ENCODE data around the gene GGTLC3. TPM values are rescaled to one million over a fixed set of nuclear protein-coding genes. Genes with fewer than 3 reads are reported as not detected.
"Not testable (repeated sequence)": the region's sequence is repeated elsewhere in the genome, so short reads cannot be mapped to it uniquely, and the experiment has no call there.

GGTLC3 gene
- under 1 TPM in 1 of 3 donors, not detected in 2; 0.30 TPM for polyA plus RNA-seq (ENCODE audit: insufficient read length in 3 of 3)

- DNase-seq (ENCODE audit: low read depth in 3 of 3, low spot score in 2 of 3) = not testable (repeated sequence)
Measured at GRCh38 chr22:18518061-18518460, at the start of gene GGTLC3. GGTLC3 (minus strand) TSS chr22:18518161; CDS start chr22:18517897, 264 bp downstream.

DNA sequence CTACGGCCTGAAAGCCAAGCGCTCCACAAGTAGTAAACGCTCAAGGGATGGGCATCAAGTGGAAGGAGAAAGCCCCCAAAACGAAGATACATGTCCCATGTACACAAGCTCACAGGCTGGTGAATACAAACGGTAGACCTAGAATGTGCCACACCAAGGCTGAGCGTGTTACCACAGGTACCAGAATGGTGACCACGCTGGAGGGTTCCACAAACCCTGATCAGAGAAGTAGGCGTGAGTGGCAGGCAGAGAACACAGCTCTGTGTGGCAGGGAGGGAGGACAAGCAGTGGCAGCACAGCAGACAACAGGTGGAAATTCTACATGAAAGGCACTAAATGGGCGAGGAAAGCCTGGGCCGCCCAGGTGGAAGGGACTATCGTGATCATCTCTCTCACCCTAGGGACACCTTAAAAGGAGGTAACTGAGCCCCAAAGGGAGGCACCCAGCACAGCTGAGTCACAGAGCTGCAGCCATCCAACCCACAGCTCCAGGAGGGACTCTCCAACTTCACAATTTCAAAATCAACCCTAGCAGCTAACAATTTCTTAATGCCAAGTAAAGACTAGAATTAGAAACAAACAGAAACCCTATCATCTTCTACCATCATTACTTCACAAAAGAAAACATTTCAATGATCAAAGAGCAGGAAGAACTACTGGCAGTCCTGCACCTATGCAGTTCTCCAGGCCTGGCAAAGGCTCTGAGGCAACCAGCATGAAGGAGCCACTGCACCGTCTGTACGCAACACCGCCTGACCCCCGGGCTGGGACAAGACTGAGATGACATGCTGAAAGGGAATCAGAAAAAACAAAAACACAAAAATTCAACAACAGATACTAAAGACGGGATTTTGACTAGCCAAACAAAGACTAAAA is 42.4 kb upstream of the GGTLC3 start:
- not testable (repeated sequence) for DNase-seq (ENCODE audit: low read depth in 3 of 3, low spot score in 2 of 3)

DNA sequence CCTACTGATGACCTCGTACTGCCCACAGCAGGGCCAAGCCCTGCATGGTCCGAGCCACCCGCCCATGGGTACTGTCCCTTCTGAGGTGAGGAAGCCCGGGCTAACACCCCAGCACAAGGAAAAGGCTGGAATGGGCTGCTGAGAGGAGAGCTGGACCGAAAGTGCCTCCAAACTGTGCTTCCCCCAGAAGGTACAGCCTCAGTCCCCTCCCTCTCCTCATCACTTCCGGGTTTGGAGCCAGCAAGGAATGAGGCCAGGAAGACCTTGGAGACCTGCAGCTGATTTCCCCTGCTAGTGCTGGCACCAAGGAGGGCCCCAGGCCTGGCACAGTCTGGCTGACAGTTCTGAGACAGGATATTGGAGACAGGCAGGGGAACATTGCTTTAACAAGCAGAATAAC is 41.0 kb upstream of the GGTLC3 start:
- not testable (repeated sequence) for DNase-seq (ENCODE audit: low read depth in 3 of 3, low spot score in 2 of 3)

GRCh38 chr22:18558516-18558915 is 40.6 kb upstream of the GGTLC3 start:
- not testable (repeated sequence) for DNase-seq (ENCODE audit: low read depth in 3 of 3, low spot score in 2 of 3)

- not testable (repeated sequence) for DNase-seq (ENCODE audit: low read depth in 3 of 3, low spot score in 2 of 3)
Measured at GRCh38 chr22:18554280-18555256, 36.6 kb upstream of the GGTLC3 start.

- not testable (repeated sequence) for DNase-seq (ENCODE audit: low read depth in 3 of 3, low spot score in 2 of 3)
Measured at GRCh38 chr22:18552839-18553597, 35.1 kb upstream of the GGTLC3 start.

DNA sequence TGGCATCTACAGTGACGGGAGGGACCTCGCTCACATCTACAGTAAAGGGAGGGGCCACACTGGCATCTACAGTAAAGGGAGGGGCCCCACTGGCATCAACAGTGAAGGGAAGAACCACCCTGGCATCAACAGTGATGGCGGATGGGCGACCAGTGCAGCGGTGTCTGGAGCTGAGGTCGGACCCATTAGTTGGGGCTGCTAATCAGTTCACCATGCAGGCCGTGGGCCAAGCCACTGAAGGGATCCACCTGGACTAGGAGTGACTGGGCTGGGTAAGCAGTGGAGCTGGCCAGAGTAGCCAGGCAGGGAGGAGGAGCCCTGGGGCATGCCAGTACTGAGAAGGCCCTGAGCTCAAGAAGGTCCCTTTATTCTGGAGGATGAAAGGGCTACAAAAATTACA is 33.1 kb upstream of the GGTLC3 start:
- DNase-seq (ENCODE audit: low read depth in 3 of 3, low spot score in 2 of 3) = not testable (repeated sequence)

- DNase-seq (ENCODE audit: low read depth in 3 of 3, low spot score in 2 of 3) = not testable (repeated sequence)
Measured at GRCh38 chr22:18549458-18550179, 31.7 kb upstream of the GGTLC3 start.

- not testable (repeated sequence) for DNase-seq (ENCODE audit: low read depth in 3 of 3, low spot score in 2 of 3)
Measured at GRCh38 chr22:18544615-18545014, 26.7 kb upstream of the GGTLC3 start.

DNA sequence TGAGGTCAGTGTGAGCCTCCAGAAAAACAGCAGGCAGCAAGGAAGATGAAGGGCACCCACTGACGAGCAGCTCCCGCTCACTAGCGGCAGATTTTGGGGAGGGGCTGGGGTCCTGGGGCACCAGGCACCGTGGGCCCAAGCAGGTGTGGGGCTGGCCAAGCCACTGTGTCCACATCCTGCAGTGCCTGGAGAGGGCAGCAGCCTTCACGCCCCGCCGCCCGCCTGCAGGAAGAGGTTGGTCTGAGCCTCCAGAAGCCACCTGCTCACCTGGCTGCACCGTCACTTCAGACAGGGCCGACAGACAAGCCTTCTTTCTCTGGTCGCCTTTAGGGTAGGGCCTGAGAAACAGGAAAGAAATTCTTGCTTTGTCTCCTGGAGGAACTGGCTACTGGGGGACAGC is 25.4 kb upstream of the GGTLC3 start:
- DNase-seq (ENCODE audit: low read depth in 3 of 3, low spot score in 2 of 3) = not testable (repeated sequence)

DNA sequence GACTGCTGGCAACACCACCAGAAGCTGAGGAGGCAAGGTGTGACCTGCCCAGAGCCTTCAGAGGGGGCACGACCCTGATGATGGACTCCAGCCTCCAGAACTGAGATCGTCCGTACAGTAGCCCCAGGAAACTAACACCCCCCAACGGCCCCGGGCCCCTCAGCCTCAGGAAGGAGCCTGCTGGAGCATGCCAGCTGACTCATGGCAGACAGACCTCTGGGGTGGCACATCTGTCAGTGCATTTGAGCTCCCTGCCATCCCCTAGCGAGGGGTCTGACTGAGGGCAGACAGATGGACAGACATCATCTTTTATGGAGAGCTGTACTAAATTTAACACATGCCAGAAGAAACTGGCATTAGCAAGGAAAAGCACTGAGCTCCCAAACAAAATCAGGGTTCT is 22.0 kb upstream of the GGTLC3 start:
- not testable (repeated sequence) for DNase-seq (ENCODE audit: low read depth in 3 of 3, low spot score in 2 of 3)

DNA sequence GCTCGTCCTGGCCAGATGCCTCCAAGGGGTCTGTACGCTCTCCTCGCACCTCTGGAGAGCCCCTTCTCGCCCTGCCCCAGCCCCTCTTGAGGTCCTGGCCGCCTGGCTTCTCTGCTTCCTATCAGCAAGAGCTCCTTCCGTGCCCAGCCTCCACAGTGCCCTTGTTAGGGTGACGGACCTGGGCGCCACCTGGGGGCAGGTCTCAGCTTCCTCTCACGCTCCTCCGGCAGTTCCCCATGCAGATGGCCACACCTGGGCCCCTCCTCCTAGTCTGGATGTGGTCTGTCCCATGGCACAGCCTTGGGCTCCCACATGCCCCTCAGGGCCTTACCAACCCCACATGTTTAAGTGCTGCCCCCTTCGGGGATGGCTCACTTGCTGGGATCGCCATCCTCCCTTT is 16.4 kb upstream of the GGTLC3 start:
- DNase-seq (ENCODE audit: low read depth in 3 of 3, low spot score in 2 of 3) = not testable (repeated sequence)

DNA sequence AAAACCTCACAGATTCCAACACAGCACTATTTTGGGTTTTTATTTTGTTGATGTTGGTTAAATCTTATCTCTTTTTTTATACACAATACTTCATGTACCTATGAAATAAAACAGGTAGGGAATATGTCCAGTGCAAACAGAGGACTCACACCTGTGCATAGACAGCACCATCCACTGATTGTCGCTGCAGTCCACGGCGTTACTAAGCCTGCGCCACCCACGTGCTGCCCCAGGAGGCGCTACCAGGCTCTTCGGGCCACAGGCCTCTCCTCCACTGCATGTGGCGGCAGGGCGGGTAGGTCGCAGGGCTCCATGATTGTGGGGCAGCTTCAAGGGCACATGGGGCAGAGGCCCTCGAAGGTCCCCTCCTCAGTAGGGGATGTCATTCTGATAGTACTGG is 15.7 kb upstream of the GGTLC3 start:
- DNase-seq (ENCODE audit: low read depth in 3 of 3, low spot score in 2 of 3) = not testable (repeated sequence)

DNA sequence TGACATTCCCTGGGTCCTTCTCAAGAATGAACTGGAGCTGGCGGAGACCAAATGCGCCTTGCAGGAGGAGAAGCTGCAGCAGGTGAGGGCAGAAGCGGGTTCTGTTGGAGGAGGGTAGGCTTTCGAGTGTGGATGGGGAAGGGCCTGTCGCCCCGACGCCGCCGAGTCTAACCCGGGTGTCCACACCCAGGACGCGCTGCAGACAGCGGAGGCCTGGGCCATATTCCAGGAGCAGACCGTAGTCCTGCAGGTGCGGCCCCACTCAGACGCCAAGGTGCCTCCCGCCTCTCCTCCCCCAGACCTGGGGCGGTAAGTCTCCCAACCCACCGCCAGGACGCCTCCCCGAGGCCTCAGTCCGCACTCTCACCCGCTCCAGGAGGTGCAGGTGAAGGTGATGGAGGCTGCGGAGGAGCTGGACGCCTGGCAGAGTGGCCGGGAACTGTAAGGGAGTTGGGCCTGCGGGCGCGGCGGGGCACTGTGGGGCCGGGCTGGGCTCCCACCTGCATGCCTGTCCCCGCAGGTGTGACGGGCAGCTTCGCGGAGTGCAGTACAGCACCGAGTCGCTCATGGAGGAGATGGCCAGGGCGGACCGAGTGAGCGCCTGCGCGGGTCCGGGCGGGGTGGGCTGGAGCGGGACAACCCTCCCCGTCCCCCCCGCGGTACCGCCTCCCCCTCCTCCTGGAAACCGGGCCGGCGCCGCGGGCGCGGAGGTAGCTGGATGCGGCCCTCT is 11.6 kb upstream of the GGTLC3 start:
- not testable (repeated sequence) for DNase-seq (ENCODE audit: low read depth in 3 of 3, low spot score in 2 of 3)

DNA sequence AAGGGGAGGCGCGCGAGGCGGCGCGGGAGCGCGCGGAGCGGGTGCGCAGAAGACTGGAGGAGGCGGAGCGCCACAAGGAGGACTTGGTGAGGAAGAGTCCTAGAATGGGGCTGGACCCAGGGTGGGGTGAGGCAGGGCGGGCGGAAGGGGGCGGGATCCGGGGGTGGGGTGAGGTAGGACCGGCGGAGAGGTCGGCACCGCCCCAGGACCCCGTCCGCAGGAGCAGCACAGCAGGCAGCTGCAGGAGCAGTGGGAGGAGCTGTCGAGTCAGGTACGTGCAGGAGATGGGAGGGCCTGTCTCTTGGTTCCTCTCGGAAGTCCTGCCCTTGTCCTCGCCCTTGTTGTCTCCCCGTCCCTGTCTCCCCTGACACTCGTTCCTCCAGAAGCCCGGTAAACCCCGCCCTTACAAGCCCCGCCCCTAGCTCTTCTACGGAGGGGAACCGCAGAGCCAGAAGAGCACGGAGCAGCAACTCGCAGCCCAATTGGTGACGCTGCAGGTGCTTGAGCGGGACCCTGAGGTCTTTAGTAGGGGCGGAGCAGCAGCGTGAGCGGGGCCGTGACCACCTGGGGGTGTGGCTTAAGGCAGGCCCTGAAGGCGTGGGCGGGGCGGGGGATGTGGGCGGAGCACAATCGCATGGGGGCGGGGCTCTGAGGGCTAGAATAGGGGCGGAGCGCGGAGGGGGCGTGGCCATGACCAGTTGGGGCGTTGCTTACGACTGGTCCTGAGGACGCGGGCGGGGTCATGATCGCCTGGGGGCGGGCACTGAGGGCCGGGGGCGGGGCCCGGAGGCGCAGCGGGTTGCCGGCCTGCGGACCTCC is 10.8 kb upstream of the GGTLC3 start:
- peak in 1 of 3 donors; percentile 3 for DNase-seq (ENCODE audit: low read depth in 3 of 3, low spot score in 2 of 3)

DNA sequence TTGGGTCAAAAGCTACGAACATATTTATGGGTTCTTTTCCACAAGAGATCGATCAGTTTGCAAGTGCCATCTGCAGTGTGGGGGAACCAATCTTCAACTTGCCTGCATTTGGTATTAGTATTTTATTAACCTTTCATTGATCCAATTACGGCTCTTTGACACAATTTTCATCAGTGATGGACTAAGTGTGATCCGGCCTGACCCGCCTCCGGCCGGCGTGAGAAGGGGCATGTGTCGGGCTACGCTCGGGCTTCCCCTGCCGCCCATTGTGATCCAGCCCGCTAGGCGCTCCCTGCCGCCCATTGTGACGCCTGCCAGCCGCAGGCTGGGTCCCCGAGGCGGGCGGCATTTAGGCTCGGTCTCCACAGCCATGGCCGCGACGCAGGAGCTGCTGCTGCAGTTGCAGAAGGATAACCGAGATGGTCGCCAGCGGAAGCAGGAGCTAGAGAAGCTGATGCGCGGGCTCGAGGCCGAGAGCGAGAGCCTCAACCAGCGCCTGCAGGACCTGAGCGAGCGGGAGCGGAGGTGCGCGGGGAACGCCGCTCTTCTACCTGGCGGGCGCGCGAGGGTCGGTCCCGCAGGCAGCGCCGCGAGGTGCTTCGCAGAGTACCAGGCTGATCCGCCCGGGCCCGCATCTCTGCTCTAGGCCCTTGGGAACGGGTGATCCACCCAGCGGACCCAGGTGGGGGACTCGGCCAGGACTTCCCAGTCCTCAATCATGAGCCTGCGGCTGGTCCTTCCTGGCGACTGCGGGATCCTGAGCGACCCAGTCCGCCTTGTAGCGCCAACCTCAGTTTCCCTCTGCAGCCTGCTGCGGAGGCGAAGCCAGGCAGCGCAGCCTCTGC is 10.0 kb upstream of the GGTLC3 start, which contains the start of gene TMEM191B:
TSS of gene TMEM191B (plus strand) at position 51 of the 845 bp plus-strand sequence. CDS start at position 230, 179 bp downstream.
- not testable (repeated sequence) for DNase-seq (ENCODE audit: low read depth in 3 of 3, low spot score in 2 of 3)

DNA sequence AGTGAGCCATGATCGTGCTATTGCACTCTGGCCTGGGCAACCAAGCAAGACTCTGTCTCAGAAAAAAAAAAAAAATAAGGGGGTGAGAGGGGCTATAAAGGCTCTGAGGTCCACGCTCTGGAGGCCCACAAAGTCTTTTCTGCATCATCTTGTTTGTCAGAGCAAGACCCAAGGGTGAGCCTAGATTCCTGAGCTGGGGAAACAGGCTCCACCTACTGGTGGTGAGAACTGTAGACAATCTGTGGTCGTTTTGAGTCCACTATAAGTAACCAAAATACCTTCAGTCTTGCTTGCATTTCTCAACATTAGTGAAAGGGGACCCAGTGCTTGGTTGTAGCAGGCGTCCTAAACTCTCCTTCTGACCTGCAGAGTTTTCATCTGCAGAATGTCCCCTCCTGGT is 5.4 kb upstream of the GGTLC3 start:
- not testable (repeated sequence) for DNase-seq (ENCODE audit: low read depth in 3 of 3, low spot score in 2 of 3)

Data from right renal cortex interstitium (tissue), 3 donors.